ENCODE results near the gene LIF. TPM values are rescaled to one million over a fixed set of nuclear protein-coding genes. Genes with fewer than 3 reads are reported as not detected.

LIF gene
- total RNA-seq, 3 donors from 2014 or later (not counting 1 experiment from before 2014, with no cell fraction given): 2.0 to 2.7 (median 2.6) TPM

GRCh38 chr22:30283342-30283741, 36.8 kb upstream of the LIF start:
- 78% methylated on average over 4 of the region's 4 CpGs for WGBS (ENCODE audit: insufficient coverage)
- no peaks in the 10 kb centered on the region for H3K9me3 Mint-ChIP-seq
- Histone ChIP-seq H3K4me3 (ENCODE audit: low read length) (no peak overlapping the region), H3K36me3 (ENCODE audit: control insufficient read depth, insufficient read depth, low read length) (no peaks in the 10 kb centered on the region), H3K27ac (ENCODE audit: low read length) (no peak overlapping the region), H3K9me3 (ENCODE audit: control insufficient read depth, insufficient read depth, low read length) (no peaks in the 10 kb centered on the region), H3K27me3 (ENCODE audit: control insufficient read depth, insufficient read depth, low read length) (no peaks in the 10 kb centered on the region), H3K4me1 (ENCODE audit: control insufficient read depth, insufficient read depth, low read length) (peaks cover 45% of the 10 kb centered on the region)
- no peak overlapping the region for H3K4me3 Mint-ChIP-seq
- DNase-seq (no peak), ATAC-seq (no peak)
- intact Hi-C loops (cut with micrococcal nuclease): no loop called here
- H3K4me1 Mint-ChIP-seq: peaks cover 17 to 20% of the 10 kb centered on the region in 2 donors
- H3K27ac Mint-ChIP-seq: no peak overlapping the region
- H3K27me3 Mint-ChIP-seq (ENCODE audit: low read depth in 2 of 2): peaks cover 0 to 7% of the 10 kb centered on the region in 2 donors
- TF ChIP-seq, protein P1, sequence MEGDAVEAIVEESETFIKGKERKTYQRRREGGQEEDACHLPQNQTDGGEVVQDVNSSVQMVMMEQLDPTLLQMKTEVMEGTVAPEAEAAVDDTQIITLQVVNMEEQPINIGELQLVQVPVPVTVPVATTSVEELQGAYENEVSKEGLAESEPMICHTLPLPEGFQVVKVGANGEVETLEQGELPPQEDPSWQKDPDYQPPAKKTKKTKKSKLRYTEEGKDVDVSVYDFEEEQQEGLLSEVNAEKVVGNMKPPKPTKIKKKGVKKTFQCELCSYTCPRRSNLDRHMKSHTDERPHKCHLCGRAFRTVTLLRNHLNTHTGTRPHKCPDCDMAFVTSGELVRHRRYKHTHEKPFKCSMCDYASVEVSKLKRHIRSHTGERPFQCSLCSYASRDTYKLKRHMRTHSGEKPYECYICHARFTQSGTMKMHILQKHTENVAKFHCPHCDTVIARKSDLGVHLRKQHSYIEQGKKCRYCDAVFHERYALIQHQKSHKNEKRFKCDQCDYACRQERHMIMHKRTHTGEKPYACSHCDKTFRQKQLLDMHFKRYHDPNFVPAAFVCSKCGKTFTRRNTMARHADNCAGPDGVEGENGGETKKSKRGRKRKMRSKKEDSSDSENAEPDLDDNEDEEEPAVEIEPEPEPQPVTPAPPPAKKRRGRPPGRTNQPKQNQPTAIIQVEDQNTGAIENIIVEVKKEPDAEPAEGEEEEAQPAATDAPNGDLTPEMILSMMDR (IDR thresholded peaks at IDR 0.05): no peak
- no peaks in the 10 kb centered on the region for H3K36me3 Mint-ChIP-seq

DNA sequence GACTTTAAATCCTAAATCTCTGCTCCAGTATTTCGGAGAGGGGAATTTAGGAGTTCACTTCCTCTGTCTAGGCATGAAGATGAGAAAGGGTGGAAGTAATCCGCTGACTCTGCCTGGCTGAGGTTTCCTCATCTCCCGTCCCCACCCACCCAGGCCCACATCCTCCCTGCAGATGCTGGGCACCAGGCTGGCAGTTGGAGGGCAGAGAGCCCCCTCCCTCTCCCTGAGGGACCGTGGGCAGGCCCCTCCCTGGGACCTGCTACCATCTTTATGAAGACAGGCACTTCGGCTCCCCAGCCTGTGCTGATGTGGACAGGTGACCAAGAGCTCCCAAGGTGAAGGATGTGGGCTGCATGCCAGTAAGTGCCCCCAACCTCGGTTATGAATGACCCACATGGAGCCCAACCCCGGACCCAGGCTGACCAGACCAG, 36.1 kb upstream of the LIF start:
- Histone ChIP-seq H3K27me3 (ENCODE audit: control insufficient read depth, insufficient read depth, low read length) (no peaks in the 10 kb centered on the region), H3K9me3 (ENCODE audit: control insufficient read depth, insufficient read depth, low read length) (no peaks in the 10 kb centered on the region), H3K4me3 (ENCODE audit: low read length) (no peak overlapping the region), H3K27ac (ENCODE audit: low read length) (no peak overlapping the region), H3K36me3 (ENCODE audit: control insufficient read depth, insufficient read depth, low read length) (no peaks in the 10 kb centered on the region), H3K4me1 (ENCODE audit: control insufficient read depth, insufficient read depth, low read length) (peaks cover 38% of the 10 kb centered on the region)
- 13% methylated on average over 5 of the region's 7 CpGs for WGBS (ENCODE audit: insufficient coverage)
- TF ChIP-seq, protein P1 (IDR thresholded peaks at IDR 0.05): no peak
- no peaks in the 10 kb centered on the region for H3K9me3 Mint-ChIP-seq
- no peaks in the 10 kb centered on the region for H3K36me3 Mint-ChIP-seq
- DNase-seq (no peak), ATAC-seq (no peak)
- peaks cover 10 to 19% of the 10 kb centered on the region in 2 donors for H3K4me1 Mint-ChIP-seq
- peaks cover 5 to 14% of the 10 kb centered on the region in 2 donors for H3K27me3 Mint-ChIP-seq (ENCODE audit: low read depth in 2 of 2)
- no peak overlapping the region for H3K4me3 Mint-ChIP-seq
- intact Hi-C loops (cut with micrococcal nuclease): no loop called here
- no peak overlapping the region for H3K27ac Mint-ChIP-seq

DNA sequence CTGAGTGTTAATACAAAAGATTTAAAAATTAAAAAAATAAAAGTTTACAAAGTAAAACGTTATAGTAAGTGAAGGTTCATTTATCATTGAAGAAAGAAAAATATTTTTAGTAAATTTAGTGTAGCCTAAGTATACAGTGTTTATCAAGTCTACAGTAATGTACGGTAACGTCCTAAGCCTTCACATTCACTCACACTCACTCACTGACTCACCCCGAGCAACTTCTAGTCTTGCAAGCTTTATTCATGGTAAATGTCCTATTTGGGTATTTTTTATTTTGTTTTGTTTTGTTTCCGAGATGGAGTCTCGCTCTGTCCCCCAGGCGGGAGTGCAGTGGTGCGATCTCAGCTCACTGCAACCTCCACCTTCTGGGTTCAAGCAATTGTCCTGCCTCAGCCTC, 33.9 kb upstream of the LIF start:
- Histone ChIP-seq H3K27me3 (ENCODE audit: control insufficient read depth, insufficient read depth, low read length) (no peaks in the 10 kb centered on the region), H3K4me3 (ENCODE audit: low read length) (no peak overlapping the region), H3K9me3 (ENCODE audit: control insufficient read depth, insufficient read depth, low read length) (no peaks in the 10 kb centered on the region), H3K27ac (ENCODE audit: low read length) (no peak overlapping the region), H3K36me3 (ENCODE audit: control insufficient read depth, insufficient read depth, low read length) (no peaks in the 10 kb centered on the region), H3K4me1 (ENCODE audit: control insufficient read depth, insufficient read depth, low read length) (peaks cover 35% of the 10 kb centered on the region)
- H3K4me3 Mint-ChIP-seq: no peak overlapping the region
- no peaks in the 10 kb centered on the region for H3K36me3 Mint-ChIP-seq
- DNase-seq (no peak), ATAC-seq (no peak)
- TF ChIP-seq, protein P1 (IDR thresholded peaks at IDR 0.05): no peak
- H3K27ac Mint-ChIP-seq: no peak overlapping the region
- H3K27me3 Mint-ChIP-seq (ENCODE audit: low read depth in 2 of 2): peaks cover 16 to 24% of the 10 kb centered on the region in 2 donors
- H3K4me1 Mint-ChIP-seq: peaks cover 19 to 23% of the 10 kb centered on the region in 2 donors
- no peaks in the 10 kb centered on the region for H3K9me3 Mint-ChIP-seq
- intact Hi-C loops (cut with micrococcal nuclease): no loop called here
- WGBS (ENCODE audit: insufficient coverage): 91% methylated on average over 4 of the region's 8 CpGs

GRCh38 chr22:30279932-30280331, 33.4 kb upstream of the LIF start:
- peaks cover 23 to 28% of the 10 kb centered on the region in 2 donors for H3K4me1 Mint-ChIP-seq
- no peaks in the 10 kb centered on the region for H3K36me3 Mint-ChIP-seq
- ATAC-seq (no peak), DNase-seq (no peak)
- 83% methylated on average over 5 of the region's 5 CpGs for WGBS (ENCODE audit: insufficient coverage)
- intact Hi-C loops (cut with micrococcal nuclease): no loop called here
- H3K9me3 Mint-ChIP-seq: no peaks in the 10 kb centered on the region
- peaks cover 22 to 24% of the 10 kb centered on the region in 2 donors for H3K27me3 Mint-ChIP-seq (ENCODE audit: low read depth in 2 of 2)
- no peaks in the 10 kb centered on the region for H3K36me3 ChIP-seq (ENCODE audit: control insufficient read depth, insufficient read depth, low read length)
- peaks cover 37% of the 10 kb centered on the region for H3K4me1 ChIP-seq (ENCODE audit: control insufficient read depth, insufficient read depth, low read length)
- H3K9me3 ChIP-seq (ENCODE audit: control insufficient read depth, insufficient read depth, low read length): no peaks in the 10 kb centered on the region
- no peak overlapping the region for H3K4me3 ChIP-seq (ENCODE audit: low read length)
- H3K27ac ChIP-seq (ENCODE audit: low read length): no peak overlapping the region
- H3K27me3 ChIP-seq (ENCODE audit: control insufficient read depth, insufficient read depth, low read length): no peaks in the 10 kb centered on the region
- TF ChIP-seq, protein P1 (IDR thresholded peaks at IDR 0.05): no peak
- no peak overlapping the region for H3K4me3 Mint-ChIP-seq
- H3K27ac Mint-ChIP-seq: no peak overlapping the region
